RPMI8226 (cell line): ENCODE measurements around the gene FCN1.
A peak's percentile ranks its signal among the peaks of the same experiment; 100 is the strongest.

Source experiments
- DNase-seq: peaks from one replicate; pipeline ENCODE4 v3.0.0-alpha.2; 2015

Gene FCN1

GRCh38 chr9:134913041-134913712, 4.5 kb downstream of the FCN1 start:
- DNase-seq: no peak

- no peak for DNase-seq
Observed at GRCh38 chr9:134912126-134912840, 5.4 kb downstream of the FCN1 start.

GRCh38 chr9:134909511-134910481, 7.9 kb downstream of the FCN1 start:
- no peak for DNase-seq

- DNase-seq: no peak
Observed at GRCh38 chr9:134908524-134909309, 9.0 kb downstream of the FCN1 start.

- DNase-seq: peak; percentile 33
Observed at GRCh38 chr9:134902936-134903335, 14.8 kb downstream of the FCN1 start.

GRCh38 chr9:134899818-134900217, 17.9 kb downstream of the FCN1 start:
- DNase-seq: peak; percentile 63

- DNase-seq: no peak
Observed at GRCh38 chr9:134899168-134899567, 18.5 kb downstream of the FCN1 start.

- peak; percentile 22 for DNase-seq
Observed at GRCh38 chr9:134898319-134898718, 19.4 kb downstream of the FCN1 start.

GRCh38 chr9:134897584-134898170, 20.0 kb downstream of the FCN1 start:
- peak; percentile 95 for DNase-seq

- peak; percentile 95 for DNase-seq
Observed at GRCh38 chr9:134896834-134897583, 20.7 kb downstream of the FCN1 start.

GRCh38 chr9:134895908-134896833, 21.5 kb downstream of the FCN1 start:
- DNase-seq: peak; percentile 97

- no peak for DNase-seq
Observed at GRCh38 chr9:134895567-134895907, 22.2 kb downstream of the FCN1 start.

- no peak for DNase-seq
Observed at GRCh38 chr9:134895097-134895496, 22.6 kb downstream of the FCN1 start.

GRCh38 chr9:134894136-134894860, 23.4 kb downstream of the FCN1 start:
- DNase-seq: no peak

GRCh38 chr9:134892820-134893420, 24.8 kb downstream of the FCN1 start:
- no peak for DNase-seq

- no peak for DNase-seq
Observed at GRCh38 chr9:134892221-134892620, 25.5 kb downstream of the FCN1 start.

- DNase-seq: no peak
Observed at GRCh38 chr9:134891713-134892112, 26.0 kb downstream of the FCN1 start.

- no peak for DNase-seq
Observed at GRCh38 chr9:134891053-134891452, 26.7 kb downstream of the FCN1 start.

GRCh38 chr9:134890155-134890495, 27.6 kb downstream of the FCN1 start:
- DNase-seq: no peak
